GM03348 (cell line): ENCODE results near the gene RNF26.
A peak's percentile ranks its signal among the peaks of the same experiment; 100 is the strongest.

Source experiments
- DNase-seq: peaks from one replicate; pipeline ENCODE4 v3.0.0; 2012; ENCODE audit warnings: low spot score

The RNF26 gene

GRCh38 chr11:119355091-119355843, 20.9 kb downstream of the RNF26 start:
- DNase-seq: no peak

- DNase-seq: peak; percentile 93
These were observed 22.2 kb downstream of the RNF26 start for GRCh38 chr11:119356349-119357031.

DNA sequence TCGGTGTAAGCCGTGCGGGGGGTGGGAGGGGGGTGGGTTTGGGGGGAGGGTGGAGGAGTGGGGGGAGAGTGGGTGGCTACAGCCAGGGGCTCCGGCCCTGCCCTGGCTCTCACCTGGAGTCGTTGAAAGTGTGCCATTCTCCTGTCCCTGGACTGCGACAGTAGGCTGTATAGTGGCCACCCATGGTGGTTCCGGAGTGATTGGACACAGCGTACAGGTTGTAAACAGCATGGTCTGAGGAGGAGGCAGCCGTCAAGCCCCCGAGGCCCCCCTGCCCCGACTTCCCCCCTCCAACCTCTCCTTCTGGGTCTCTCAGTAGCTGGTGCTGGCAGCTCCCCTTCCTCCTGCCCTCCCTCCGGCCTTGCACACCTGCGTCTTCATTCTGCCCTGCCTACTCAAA, 22.7 kb downstream of the RNF26 start:
- DNase-seq: no peak

- DNase-seq: no peak
These were observed 25.3 kb downstream of the RNF26 start for GRCh38 chr11:119359365-119360214.

GRCh38 chr11:119361056-119361787, 26.9 kb downstream of the RNF26 start:
- peak; percentile 80 for DNase-seq

GRCh38 chr11:119361941-119362725, 27.8 kb downstream of the RNF26 start:
- DNase-seq: no peak

DNA sequence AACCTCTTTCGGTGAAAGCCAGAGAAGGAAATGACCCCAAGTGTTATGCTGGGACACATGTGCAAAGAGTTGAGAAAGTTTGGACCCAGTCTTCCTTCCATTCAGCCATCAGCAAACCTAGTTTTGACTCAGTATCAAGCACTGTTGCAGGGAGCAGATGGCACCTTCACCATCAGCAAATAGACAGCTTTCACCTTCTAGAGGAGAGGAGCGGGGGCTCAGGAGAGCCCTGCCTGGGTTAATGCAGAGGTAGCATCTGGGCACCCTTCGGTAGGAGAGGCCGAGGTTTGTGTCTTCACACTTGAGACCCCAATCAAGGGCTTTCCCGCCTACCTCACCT, 28.4 kb downstream of the RNF26 start:
- no peak for DNase-seq

- DNase-seq: no peak
These were observed 28.9 kb downstream of the RNF26 start for GRCh38 chr11:119363081-119363850.

DNA sequence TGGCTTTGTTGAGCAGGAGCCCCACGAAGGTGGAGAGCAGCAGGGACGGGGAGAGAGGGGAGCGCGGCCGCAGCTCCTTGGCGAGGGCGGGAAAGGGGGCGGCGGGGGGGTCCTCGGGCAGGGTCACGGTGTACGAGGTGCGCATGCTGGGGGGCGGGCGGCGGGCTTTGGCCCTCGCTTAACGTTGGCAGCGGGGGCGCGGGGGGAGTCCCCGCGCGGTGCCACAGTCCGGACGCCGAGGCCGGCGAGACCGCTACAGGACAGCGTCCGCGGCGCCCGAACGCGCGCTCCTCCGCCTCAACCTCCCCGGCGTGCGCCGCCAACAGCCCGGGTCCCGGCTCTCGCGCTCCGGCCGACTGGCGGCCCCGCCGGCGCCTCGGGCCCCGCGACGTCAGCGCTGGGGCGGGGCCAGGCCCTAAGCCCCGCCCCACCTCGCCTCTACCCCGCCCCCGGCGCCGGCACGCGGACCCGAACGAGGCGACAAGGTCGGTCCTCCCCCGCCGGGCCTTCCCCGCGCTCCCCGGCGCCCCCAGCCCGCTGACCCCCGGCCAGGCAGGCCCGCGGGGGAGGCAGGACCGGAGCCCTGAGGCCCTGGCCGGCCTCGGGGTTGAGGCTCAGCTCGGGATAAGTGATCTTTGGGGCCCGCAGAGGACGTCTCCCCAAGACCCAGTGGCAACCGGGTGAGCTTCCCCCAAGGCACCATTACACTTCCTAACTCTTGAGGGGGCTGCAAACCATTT, 29.7 kb downstream of the RNF26 start:
- peak; percentile 94 for DNase-seq

DNA sequence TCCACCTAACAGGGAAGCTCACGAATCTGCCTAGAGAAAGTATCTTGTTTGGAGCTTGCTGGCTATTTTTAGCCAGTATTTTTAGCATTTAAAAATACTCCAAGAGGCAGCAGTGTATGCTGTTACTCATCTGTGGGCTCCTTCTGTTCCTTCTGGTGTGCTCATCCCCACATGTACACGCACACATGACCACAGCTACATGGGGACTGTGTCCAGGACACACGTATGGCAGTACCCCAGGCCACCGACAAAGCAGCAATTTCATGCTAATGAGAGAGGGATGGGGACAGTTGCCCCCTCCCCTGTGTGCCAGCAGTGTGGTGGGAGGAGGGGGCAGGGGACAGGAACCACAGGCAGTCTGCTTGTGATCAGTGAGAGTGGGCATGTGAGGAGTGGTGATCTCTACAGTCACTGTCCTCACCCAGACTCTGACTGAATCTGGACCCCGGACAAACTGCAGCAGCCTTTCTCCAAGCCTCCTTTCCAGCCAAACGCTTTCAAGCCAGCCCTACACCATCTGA, 30.8 kb downstream of the RNF26 start:
- DNase-seq: peak; percentile 49

DNA sequence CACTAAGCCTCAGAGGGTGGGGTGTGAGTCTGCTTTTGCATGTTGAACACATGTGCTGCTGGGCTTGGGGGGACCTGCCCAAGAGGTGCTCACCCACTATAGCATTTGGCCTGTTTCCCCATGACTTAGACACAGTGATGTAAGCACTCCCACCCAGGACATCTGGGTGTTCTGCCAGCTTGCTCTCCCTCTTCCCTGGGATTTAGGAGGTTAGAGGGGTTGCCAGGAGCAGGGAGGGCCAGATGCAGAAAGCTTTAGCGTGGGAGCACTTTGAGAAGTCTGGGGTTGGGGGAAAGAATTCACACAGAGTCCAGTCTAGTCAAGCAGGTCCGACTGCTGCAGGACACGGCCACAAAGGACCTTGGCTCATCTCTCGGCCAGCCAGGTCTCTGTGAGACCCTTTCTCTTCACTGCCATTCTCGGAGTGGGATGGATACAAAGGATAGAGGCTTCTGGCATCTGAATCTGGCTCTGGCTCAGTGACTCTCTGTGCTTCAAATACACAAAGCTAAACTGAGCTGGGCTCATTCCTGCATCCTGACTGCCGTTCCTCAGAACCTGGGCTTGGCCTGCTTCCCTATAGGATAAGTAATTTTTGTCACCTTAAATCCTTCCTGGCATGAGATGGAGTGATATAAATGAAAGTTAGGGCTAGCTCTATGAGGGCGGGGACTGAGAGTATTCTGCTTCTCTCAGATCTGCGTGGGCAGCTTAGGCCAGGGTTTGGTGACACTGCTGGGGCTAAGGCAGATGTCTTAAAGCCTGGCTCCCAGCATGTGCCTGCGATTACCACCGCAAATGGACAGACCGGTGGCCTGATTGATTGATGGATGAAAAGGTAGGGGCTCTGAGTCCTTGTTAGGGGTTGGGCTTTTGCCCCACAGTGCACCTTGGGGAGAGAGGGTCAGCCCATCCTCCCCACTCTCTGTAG, 32.6 kb downstream of the RNF26 start:
- DNase-seq: no peak

- DNase-seq: no peak
These were observed 33.4 kb downstream of the RNF26 start for GRCh38 chr11:119367661-119368120.

DNA sequence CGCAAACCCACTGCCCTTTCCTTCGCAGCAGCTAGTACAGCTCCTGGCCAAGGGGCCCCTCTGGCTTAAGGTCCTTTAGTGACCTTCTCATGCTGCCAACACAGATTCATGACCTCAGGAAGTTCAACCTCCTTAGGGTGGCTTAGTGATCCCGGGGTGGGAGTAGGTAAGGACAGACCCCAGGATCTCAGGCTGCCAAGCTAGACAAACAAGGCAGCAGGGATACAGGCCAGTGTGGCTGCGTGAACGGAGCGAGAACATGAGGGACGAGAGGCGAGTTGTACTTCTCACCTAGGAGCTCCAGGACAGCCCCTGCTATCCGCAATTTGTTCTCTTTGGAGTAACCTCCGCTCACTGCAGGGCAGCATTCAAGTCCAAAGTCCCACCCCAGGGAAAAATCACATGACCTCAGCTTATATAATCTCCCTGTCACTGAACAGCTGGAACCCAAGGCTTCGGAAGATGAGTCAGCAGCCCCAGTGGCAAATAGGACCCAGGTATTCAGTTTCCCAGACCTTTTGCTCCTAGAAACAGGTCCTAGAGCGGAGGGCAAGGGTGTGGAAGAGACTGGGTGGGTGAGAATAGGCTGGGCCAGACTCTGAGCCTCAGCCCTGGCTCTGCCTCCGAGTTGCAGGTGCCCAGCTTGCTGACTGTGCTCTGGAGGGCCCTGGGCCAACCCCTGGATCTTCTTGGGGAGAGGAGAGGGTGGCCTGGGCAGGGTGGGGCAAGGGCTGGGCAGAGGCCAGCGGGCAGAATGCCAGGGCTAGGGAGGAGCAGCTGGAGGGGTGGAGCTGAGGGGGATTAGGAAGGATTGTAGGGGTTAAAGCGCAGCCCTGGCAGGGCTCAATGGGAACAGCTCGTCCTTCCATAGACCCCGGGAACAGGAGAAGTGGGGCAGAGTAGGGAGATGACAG, 34.1 kb downstream of the RNF26 start:
- DNase-seq: no peak

- peak; percentile 46 for DNase-seq
These were observed 35.0 kb downstream of the RNF26 start for GRCh38 chr11:119369132-119369925.

- no peak for DNase-seq
These were observed 36.2 kb downstream of the RNF26 start for GRCh38 chr11:119370486-119371046.

DNA sequence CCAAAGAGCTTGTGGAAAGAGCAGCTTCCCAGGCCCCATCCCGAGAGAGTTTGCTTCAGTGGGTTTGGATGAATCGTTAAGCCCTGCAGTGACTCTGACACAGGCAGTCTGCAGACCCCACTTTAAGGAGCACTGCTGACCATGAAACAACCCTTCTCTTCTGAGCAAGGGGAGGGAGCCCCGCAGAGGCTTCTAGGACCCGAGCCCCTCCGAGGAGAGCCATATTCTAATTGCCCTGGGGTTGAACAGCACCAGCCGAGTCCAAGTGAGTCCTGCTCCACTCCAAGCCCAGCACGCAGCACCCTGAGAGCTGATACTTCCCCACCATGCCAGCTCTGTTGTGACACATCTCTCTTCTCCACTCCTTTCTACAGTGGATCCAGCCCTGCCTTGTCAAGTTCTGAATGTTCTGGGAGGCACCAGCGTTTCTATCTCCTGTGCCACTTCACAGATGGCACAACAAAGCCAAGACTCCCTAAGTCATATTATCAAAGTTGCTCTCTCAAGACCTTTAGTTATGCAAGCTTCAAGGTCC, 36.8 kb downstream of the RNF26 start:
- DNase-seq: no peak
